ENCODE measurements around the gene BIRC6.

BIRC6 gene

GRCh38 chr2:32562906-32563305 is 206.1 kb downstream of the BIRC6 start:
- Histone ChIP-seq H3K9me2 (ENCODE audit: low read depth, low read length) (no peaks in the 10 kb centered on the region), H4K20me1 (ENCODE audit: insufficient read depth, low read length) (no peaks in the 10 kb centered on the region), H3K27ac (ENCODE audit: low read depth, low read length, poor library complexity, severe bottlenecking) (no peak overlapping the region), H3F3A (ENCODE audit: insufficient read depth, low read length) (no peaks in the 10 kb centered on the region), H3K4me3 (ENCODE audit: low read depth, low read length, poor library complexity, severe bottlenecking) (no peak overlapping the region), H2AFZ (ENCODE audit: low read length) (no peak overlapping the region), H3K27me3 (ENCODE audit: insufficient read depth, low read length) (no peaks in the 10 kb centered on the region), H3K4me1 (ENCODE audit: insufficient read depth, low read length, severe bottlenecking) (no peaks in the 10 kb centered on the region), H3K9me3 (ENCODE audit: low read length) (peaks cover 14% of the 10 kb centered on the region), H3K9ac (ENCODE audit: low read length) (no peak overlapping the region), H3K4me2 (ENCODE audit: low read length) (no peak overlapping the region), H3K79me2 (ENCODE audit: insufficient read depth, low read length) (no peaks in the 10 kb centered on the region), H3K36me3 (ENCODE audit: insufficient read depth, low read length) (peaks cover 57% of the 10 kb centered on the region)
- no peak for TF ChIP-seq CTCF (IDR thresholded peaks at IDR 0.05; ENCODE audit: low read length)
- no peak for TF ChIP-seq EZH2 (IDR thresholded peaks at IDR 0.05; ENCODE audit: borderline replicate concordance, low read length)

- H3K9ac ChIP-seq (ENCODE audit: low read length), result no peak overlapping the region
- no peaks in the 10 kb centered on the region for H3K9me2 ChIP-seq (ENCODE audit: low read depth, low read length)
- H3K4me3 ChIP-seq (ENCODE audit: low read depth, low read length, poor library complexity, severe bottlenecking), result no peak overlapping the region
- H3F3A ChIP-seq (ENCODE audit: insufficient read depth, low read length), result no peaks in the 10 kb centered on the region
- no peaks in the 10 kb centered on the region for H3K27me3 ChIP-seq (ENCODE audit: insufficient read depth, low read length)
- no peak overlapping the region for H3K4me2 ChIP-seq (ENCODE audit: low read length)
- no peak overlapping the region for H3K27ac ChIP-seq (ENCODE audit: low read depth, low read length, poor library complexity, severe bottlenecking)
- no peak overlapping the region for H2AFZ ChIP-seq (ENCODE audit: low read length)
- peaks cover 52% of the 10 kb centered on the region for H3K36me3 ChIP-seq (ENCODE audit: insufficient read depth, low read length)
- TF ChIP-seq CTCF (IDR thresholded peaks at IDR 0.05; ENCODE audit: low read length) (no peak), EZH2 (IDR thresholded peaks at IDR 0.05; ENCODE audit: borderline replicate concordance, low read length) (no peak)
- no peaks in the 10 kb centered on the region for H3K4me1 ChIP-seq (ENCODE audit: insufficient read depth, low read length, severe bottlenecking)
- peaks cover 14% of the 10 kb centered on the region for H3K9me3 ChIP-seq (ENCODE audit: low read length)
- H3K79me2 ChIP-seq (ENCODE audit: insufficient read depth, low read length), result no peaks in the 10 kb centered on the region
- no peaks in the 10 kb centered on the region for H4K20me1 ChIP-seq (ENCODE audit: insufficient read depth, low read length)
Measured at GRCh38 chr2:32564417-32565035, 207.7 kb downstream of the BIRC6 start.

- Histone ChIP-seq H3K4me1 (ENCODE audit: insufficient read depth, low read length, severe bottlenecking) (no peaks in the 10 kb centered on the region), H4K20me1 (ENCODE audit: insufficient read depth, low read length) (no peaks in the 10 kb centered on the region), H3K27ac (ENCODE audit: low read depth, low read length, poor library complexity, severe bottlenecking) (no peak overlapping the region), H3F3A (ENCODE audit: insufficient read depth, low read length) (no peaks in the 10 kb centered on the region), H3K9me3 (ENCODE audit: low read length) (peaks cover 14% of the 10 kb centered on the region), H3K9ac (ENCODE audit: low read length) (no peak overlapping the region), H3K27me3 (ENCODE audit: insufficient read depth, low read length) (no peaks in the 10 kb centered on the region), H3K9me2 (ENCODE audit: low read depth, low read length) (no peaks in the 10 kb centered on the region), H3K4me3 (ENCODE audit: low read depth, low read length, poor library complexity, severe bottlenecking) (no peak overlapping the region), H3K36me3 (ENCODE audit: insufficient read depth, low read length) (peaks cover 52% of the 10 kb centered on the region), H3K79me2 (ENCODE audit: insufficient read depth, low read length) (no peaks in the 10 kb centered on the region; the same call in 1 of the 2 replicates), H2AFZ (ENCODE audit: low read length) (no peak overlapping the region), H3K4me2 (ENCODE audit: low read length) (no peak overlapping the region)
- no peak for TF ChIP-seq CTCF (IDR thresholded peaks at IDR 0.05; ENCODE audit: low read length)
- no peak for TF ChIP-seq EZH2 (IDR thresholded peaks at IDR 0.05; ENCODE audit: borderline replicate concordance, low read length)
Measured at GRCh38 chr2:32565902-32566301, 209.1 kb downstream of the BIRC6 start.

All from OCI-LY1 (cell line).